Activated CD8-positive, alpha-beta T cell treated with anti-CD3 and anti-CD28 coated beads for 36 hours (primary cell): ENCODE data around the gene B4GALNT2. TPM values are rescaled to one million over a fixed set of nuclear protein-coding genes. Genes with fewer than 3 reads are reported as not detected.

Source experiments
- ATAC-seq: fragments of 200-7000 bp; cut with Tn5 transposase; one replicate; pipeline ENCODE4 v1.10.0; 2021; ENCODE audit warnings: mild to moderate bottlenecking, moderate library complexity
- CTCF ChIA-PET: fragments of 350-600 bp; sonication (Branson Sonifier 250); formaldehyde crosslinking; loops from one replicate; lab custom pipeline; 2021; ENCODE audit warnings: antibody characterized with exemption; lab: Charles Lee
- POLR2A ChIA-PET: fragments of 350-600 bp; sonication (Branson Sonifier 250); formaldehyde crosslinking; loops from one replicate; lab custom pipeline; 2021; ENCODE audit warnings: antibody characterized with exemption; lab: Charles Lee
- DNase-seq: peaks from one replicate; pipeline ENCODE4 v3.0.0-alpha.2; 2020
- H3K27ac Mint-ChIP-seq: one replicate; pipeline ENCODE4 v1.8.0; 2021; ENCODE audit warnings: mild to moderate bottlenecking, mixed read lengths
- H3K27me3 Mint-ChIP-seq: one replicate; pipeline ENCODE4 v1.8.0; 2021; ENCODE audit warnings: mixed read lengths
- H3K36me3 Mint-ChIP-seq: one replicate; pipeline ENCODE4 v1.8.0; 2021; ENCODE audit warnings: low read depth, mixed read lengths
- H3K4me1 Mint-ChIP-seq: one replicate; pipeline ENCODE4 v1.8.0; 2021; ENCODE audit warnings: low read depth, mixed read lengths
- H3K4me3 Mint-ChIP-seq: one replicate; pipeline ENCODE4 v1.8.0; 2021; ENCODE audit warnings: mild to moderate bottlenecking, moderate library complexity, mixed read lengths
- H3K9me3 Mint-ChIP-seq: one replicate; pipeline ENCODE4 v1.8.0; 2021; ENCODE audit warnings: mixed read lengths
- intact Hi-C: fragments of 100-400 bp; cut with micrococcal nuclease; formaldehyde crosslinking; loops from one replicate; pipeline ENCODE4 v1.10.0; 2022
- total RNA-seq, 2 experiments: library from RNA; stranded (reverse); gene quantifications; one replicate each; pipeline ENCODE4 v1.2.3, GENCODE V29; 2021
- TF ChIP-seq, protein P1 (sequence below): fragments of 200-600 bp; IDR thresholded peaks from one replicate; pipeline ENCODE4 v1.8.0; 2022; ENCODE audit warnings: antibody characterized with exemption, mild to moderate bottlenecking

The B4GALNT2 gene
- total RNA-seq, 2 experiments from 2014 or later = not detected

- H3K27me3 Mint-ChIP-seq = no peaks in the 10 kb centered on the region
- TF ChIP-seq, protein P1, sequence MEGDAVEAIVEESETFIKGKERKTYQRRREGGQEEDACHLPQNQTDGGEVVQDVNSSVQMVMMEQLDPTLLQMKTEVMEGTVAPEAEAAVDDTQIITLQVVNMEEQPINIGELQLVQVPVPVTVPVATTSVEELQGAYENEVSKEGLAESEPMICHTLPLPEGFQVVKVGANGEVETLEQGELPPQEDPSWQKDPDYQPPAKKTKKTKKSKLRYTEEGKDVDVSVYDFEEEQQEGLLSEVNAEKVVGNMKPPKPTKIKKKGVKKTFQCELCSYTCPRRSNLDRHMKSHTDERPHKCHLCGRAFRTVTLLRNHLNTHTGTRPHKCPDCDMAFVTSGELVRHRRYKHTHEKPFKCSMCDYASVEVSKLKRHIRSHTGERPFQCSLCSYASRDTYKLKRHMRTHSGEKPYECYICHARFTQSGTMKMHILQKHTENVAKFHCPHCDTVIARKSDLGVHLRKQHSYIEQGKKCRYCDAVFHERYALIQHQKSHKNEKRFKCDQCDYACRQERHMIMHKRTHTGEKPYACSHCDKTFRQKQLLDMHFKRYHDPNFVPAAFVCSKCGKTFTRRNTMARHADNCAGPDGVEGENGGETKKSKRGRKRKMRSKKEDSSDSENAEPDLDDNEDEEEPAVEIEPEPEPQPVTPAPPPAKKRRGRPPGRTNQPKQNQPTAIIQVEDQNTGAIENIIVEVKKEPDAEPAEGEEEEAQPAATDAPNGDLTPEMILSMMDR = no peak
- peak overlapping the region; percentile 83 for H3K27ac Mint-ChIP-seq
- ATAC-seq = no peak
- ChIA-PET CTCF (interaction anchor here (0.9 to 1.0 kb wide), 3 partner anchors 11 to 74 kb away, joined by 3 read pairs; no protein-coding TSS in a partner anchor), POLR2A (interaction anchor here (0.7 to 5.8 kb wide), 8 partner anchors 8 to 25 kb away, joined by 3 to 52 read pairs (median 8); no protein-coding TSS in a partner anchor)
- peak overlapping the region; percentile 45 for H3K4me3 Mint-ChIP-seq
- peaks cover 76% of the 10 kb centered on the region for H3K4me1 Mint-ChIP-seq
- peaks cover 71% of the 10 kb centered on the region for H3K36me3 Mint-ChIP-seq
- no peaks in the 10 kb centered on the region for H3K9me3 Mint-ChIP-seq
- intact Hi-C loops = no loop called here
- no peak for DNase-seq
Observed at GRCh38 chr17:49216953-49217650, 84.5 kb downstream of the B4GALNT2 start.

GRCh38 chr17:49217651-49218413, 85.3 kb downstream of the B4GALNT2 start:
- peak overlapping the region; percentile 65 for H3K4me3 Mint-ChIP-seq
- intact Hi-C loops = no loop called here
- CTCF ChIA-PET = interaction anchor here (0.9 to 1.9 kb wide), 4 partner anchors 10 to 73 kb away, joined by 3 to 8 read pairs (median 5); no protein-coding TSS in a partner anchor
- peaks cover 76% of the 10 kb centered on the region for H3K4me1 Mint-ChIP-seq
- H3K9me3 Mint-ChIP-seq = no peaks in the 10 kb centered on the region
- peak; percentile 83 for DNase-seq
- peaks cover 71% of the 10 kb centered on the region for H3K36me3 Mint-ChIP-seq
- peak; percentile 61 for ATAC-seq
- H3K27ac Mint-ChIP-seq = peak overlapping the region; percentile 97
- H3K27me3 Mint-ChIP-seq = no peaks in the 10 kb centered on the region
- TF ChIP-seq, protein P1 = no peak
- POLR2A ChIA-PET = interaction anchor here (0.8 to 3.1 kb wide), 8 partner anchors 7 to 32 kb away, joined by 3 to 21 read pairs (median 8); partner anchors contain the start of genes ABI3 and GNGT2

DNA sequence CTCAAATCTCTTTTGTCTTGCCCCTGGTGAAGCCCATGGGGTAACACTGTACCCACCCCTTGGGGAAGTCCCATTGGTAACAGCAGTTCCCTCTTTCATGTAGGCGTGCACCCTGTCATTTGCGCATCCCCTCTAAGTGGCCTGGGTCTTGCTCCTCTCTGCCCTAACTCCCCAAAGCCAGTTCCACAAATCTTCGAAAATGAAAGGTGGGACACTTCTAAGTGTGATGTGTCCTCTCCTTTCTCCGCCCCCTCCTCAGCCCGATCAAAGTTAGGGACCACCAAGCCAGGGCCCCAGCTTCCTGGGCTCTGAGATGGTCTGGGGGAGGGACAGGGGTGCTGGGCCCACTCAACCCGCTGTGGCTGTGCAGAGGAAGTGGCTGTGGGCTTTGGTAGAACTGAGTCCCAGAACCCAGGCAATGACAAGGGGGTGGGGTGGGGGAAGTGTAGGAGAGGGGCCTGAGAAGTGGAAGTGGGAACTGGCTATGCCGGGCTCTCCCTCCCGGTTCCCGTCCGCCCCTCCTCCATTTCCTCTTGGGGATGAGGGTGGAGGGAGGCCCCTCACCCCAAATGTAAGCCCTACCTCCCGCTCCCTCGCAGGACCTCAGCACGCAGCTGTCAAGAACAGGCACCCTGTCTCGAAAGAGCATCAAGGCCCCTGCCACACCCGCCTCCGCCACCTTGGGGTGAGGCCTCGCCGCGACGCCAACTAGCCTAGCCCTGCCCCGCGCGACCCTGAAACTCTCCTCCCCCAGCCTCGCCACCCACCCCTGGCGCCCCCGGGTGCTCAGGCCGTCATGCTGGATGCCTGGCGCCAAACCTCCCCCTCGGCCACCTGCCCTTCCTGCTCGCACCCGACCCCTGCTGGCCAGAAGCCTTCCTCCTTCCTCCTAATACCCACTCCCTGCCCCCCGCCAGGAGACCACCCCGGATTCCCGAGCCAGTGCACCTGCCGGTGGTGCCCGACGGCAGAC, 86.7 kb downstream of the B4GALNT2 start:
- intact Hi-C loops = no loop called here
- DNase-seq = peak; percentile 83
- POLR2A ChIA-PET = interaction anchor here (0.8 to 3.1 kb wide), 8 partner anchors 9 to 33 kb away, joined by 3 to 21 read pairs (median 6); partner anchors contain the start of genes ABI3 and GNGT2
- H3K9me3 Mint-ChIP-seq = no peaks in the 10 kb centered on the region
- H3K27ac Mint-ChIP-seq = peak overlapping the region; percentile 97
- H3K4me1 Mint-ChIP-seq = peaks cover 76% of the 10 kb centered on the region
- no peaks in the 10 kb centered on the region for H3K27me3 Mint-ChIP-seq
- peak; percentile 64 for ATAC-seq
- CTCF ChIA-PET = interaction anchor here (1.0 to 1.9 kb wide), 5 partner anchors 9 to 38 kb away, joined by 3 to 8 read pairs (median 5); no protein-coding TSS in a partner anchor
- peaks cover 67% of the 10 kb centered on the region for H3K36me3 Mint-ChIP-seq
- TF ChIP-seq, protein P1 = peak; percentile 57
- H3K4me3 Mint-ChIP-seq = peak overlapping the region; percentile 65

GRCh38 chr17:49219987-49220386, 87.4 kb downstream of the B4GALNT2 start:
- intact Hi-C loops = loop anchor here (2.0 kb wide), 1 partner anchor 31 kb away; no protein-coding TSS in a partner anchor
- ATAC-seq (no peak), DNase-seq (no peak)
- H3K4me3 Mint-ChIP-seq = no peak overlapping the region
- H3K36me3 Mint-ChIP-seq = peaks cover 63% of the 10 kb centered on the region
- CTCF ChIA-PET = interaction anchor here (1.0 kb wide), 1 partner anchor 30 kb away, joined by 3 read pairs; no protein-coding TSS in a partner anchor
- H3K27ac Mint-ChIP-seq = peak overlapping the region; percentile 97
- no peaks in the 10 kb centered on the region for H3K9me3 Mint-ChIP-seq
- POLR2A ChIA-PET = interaction anchor here (1.0 to 3.1 kb wide), 4 partner anchors 10 to 28 kb away, joined by 3 to 21 read pairs (median 12); partner anchors contain the start of genes ABI3 and GNGT2
- TF ChIP-seq, protein P1 = peak; percentile 19
- peaks cover 3% of the 10 kb centered on the region for H3K27me3 Mint-ChIP-seq
- peaks cover 74% of the 10 kb centered on the region for H3K4me1 Mint-ChIP-seq
